ELR (cell line): ENCODE data around the gene NXF3.
"Not testable (repeated sequence)": the region's sequence is repeated elsewhere in the genome, so short reads cannot be mapped to it uniquely, and the experiment has no call there.

Source experiments
- DNase-seq: peaks from one replicate; pipeline ENCODE4 v3.0.0-alpha.2; 2015; ENCODE audit warnings: low read depth

Gene NXF3

GRCh38 chrX:103033371-103033770 is 59.6 kb downstream of the NXF3 start:
- not testable (repeated sequence) for DNase-seq
